HG03196 (cell line): ENCODE data around the gene DEK.
"Not testable (repeated sequence)": the region's sequence is repeated elsewhere in the genome, so short reads cannot be mapped to it uniquely, and the experiment has no call there.

ENCODE experiments used
- ATAC-seq: cut with Tn5 transposase; IDR thresholded peaks from one replicate; pipeline ENCODE4 v1.9.1; 2021; ENCODE audit not compliant: unreplicated experiment

DEK gene

GRCh38 chr6:18241208-18242038 lies 22.9 kb downstream of the DEK start:
- ATAC-seq = no peak

- ATAC-seq = no peak
Observed at GRCh38 chr6:18240230-18240629, 24.1 kb downstream of the DEK start.

- ATAC-seq = no peak
Observed at GRCh38 chr6:18237167-18237566, 27.2 kb downstream of the DEK start.

- no peak for ATAC-seq
Observed at GRCh38 chr6:18235524-18235923, 28.8 kb downstream of the DEK start.

GRCh38 chr6:18234564-18234963 lies 29.8 kb downstream of the DEK start:
- ATAC-seq = no peak

- not testable (repeated sequence) for ATAC-seq
Observed at GRCh38 chr6:18233770-18234169, 30.6 kb downstream of the DEK start.

GRCh38 chr6:18231856-18232255 lies 32.5 kb downstream of the DEK start:
- not testable (repeated sequence) for ATAC-seq

GRCh38 chr6:18228590-18228989 lies 35.7 kb downstream of the DEK start:
- not testable (repeated sequence) for ATAC-seq

- ATAC-seq = not testable (repeated sequence)
Observed at GRCh38 chr6:18227166-18227565, 37.2 kb downstream of the DEK start.

- ATAC-seq = not testable (repeated sequence)
Observed at GRCh38 chr6:18226451-18227105, 37.8 kb downstream of the DEK start.

- no peak for ATAC-seq
Observed at GRCh38 chr6:18221288-18221615, 43.1 kb downstream of the DEK start.

GRCh38 chr6:18219591-18219990 lies 44.7 kb downstream of the DEK start:
- no peak for ATAC-seq

GRCh38 chr6:18218233-18218632 lies 46.1 kb downstream of the DEK start:
- no peak for ATAC-seq

GRCh38 chr6:18216411-18216810 lies 47.9 kb downstream of the DEK start:
- ATAC-seq = no peak

- ATAC-seq = no peak
Observed at GRCh38 chr6:18215436-18215835, 48.9 kb downstream of the DEK start.

- ATAC-seq = peak; percentile 35
Observed at GRCh38 chr6:18214003-18214402, 50.3 kb downstream of the DEK start.

GRCh38 chr6:18213439-18213838 lies 50.9 kb downstream of the DEK start:
- ATAC-seq = no peak

GRCh38 chr6:18212231-18212630 lies 52.1 kb downstream of the DEK start:
- ATAC-seq = no peak

- peak; percentile 88 for ATAC-seq
Observed at GRCh38 chr6:18211338-18211737, 53.0 kb downstream of the DEK start.

- no peak for ATAC-seq
Observed at GRCh38 chr6:18210707-18211106, 53.6 kb downstream of the DEK start.

GRCh38 chr6:18209539-18210197 lies 54.7 kb downstream of the DEK start:
- ATAC-seq = no peak

- not testable (repeated sequence) for ATAC-seq
Observed at GRCh38 chr6:18208778-18209177, 55.6 kb downstream of the DEK start.
